ENCODE measurements around the gene KLF13. TPM values are rescaled to one million over a fixed set of nuclear protein-coding genes. Genes with fewer than 3 reads are reported as not detected.

The KLF13 gene
- total RNA-seq, 1 donor from 2014 or later, result 42.7 TPM

DNA sequence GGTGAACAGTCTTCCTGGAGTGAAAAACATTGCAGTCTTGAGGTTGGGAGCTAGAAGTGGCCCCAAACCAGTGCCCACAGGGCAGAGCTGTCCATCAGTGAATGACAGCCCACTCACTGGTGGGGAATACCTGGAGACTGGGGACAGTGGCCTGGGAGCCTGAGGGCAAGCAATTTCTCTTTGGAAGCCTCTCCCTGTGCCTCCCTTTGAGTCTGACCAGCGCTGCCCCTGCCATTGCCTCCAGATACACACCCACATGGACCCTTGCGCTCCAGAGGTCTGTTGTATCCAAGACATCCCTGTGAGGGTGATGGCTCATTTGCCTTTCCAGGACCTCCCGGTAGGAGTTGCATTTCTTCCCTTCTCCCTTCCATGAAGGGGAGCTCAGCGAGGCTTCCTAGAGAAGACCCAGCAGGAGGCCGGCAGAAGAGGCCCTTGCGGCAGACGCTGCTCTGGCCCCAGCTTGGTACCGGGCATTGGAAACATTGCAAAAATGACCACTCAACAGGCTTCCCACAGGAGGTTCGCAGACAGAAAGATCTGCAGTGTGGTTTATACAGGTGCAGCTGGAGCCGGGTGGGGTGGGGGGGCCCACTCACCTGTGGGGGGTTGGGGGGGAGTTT lies 38.5 kb downstream of the KLF13 start:
- no peak for ATAC-seq

- ATAC-seq, result peak; percentile 77
Measured at GRCh38 chr15:31365655-31366127, 39.1 kb downstream of the KLF13 start.

DNA sequence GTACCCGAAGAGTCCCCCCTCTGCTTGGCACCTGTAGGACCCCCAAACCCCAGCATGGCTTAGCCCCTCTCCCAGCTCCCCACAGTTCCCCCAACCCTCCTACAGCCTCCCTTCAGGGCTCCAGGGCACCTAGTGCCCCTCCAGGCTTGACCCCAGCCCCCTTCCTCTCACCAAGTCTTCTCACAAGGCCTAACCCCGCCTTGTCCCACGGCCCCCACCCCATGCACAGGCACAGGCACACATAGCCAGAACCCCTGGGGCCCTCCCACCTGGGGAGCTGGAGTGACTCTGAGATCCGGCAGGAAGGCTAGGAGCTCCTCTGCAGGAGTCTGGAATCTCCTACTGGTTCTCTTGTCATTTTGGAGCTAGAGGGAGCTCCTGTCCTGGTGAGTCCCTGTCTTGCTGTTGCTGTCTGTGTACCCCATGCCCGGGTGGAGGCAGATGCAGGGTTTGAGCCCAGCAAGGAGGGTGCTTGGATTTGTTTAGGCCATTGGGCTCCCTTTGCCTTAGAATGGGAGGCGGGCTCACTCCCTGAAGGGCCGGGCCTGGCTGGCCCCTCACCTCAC lies 39.6 kb downstream of the KLF13 start:
- ATAC-seq, result peak; percentile 6

DNA sequence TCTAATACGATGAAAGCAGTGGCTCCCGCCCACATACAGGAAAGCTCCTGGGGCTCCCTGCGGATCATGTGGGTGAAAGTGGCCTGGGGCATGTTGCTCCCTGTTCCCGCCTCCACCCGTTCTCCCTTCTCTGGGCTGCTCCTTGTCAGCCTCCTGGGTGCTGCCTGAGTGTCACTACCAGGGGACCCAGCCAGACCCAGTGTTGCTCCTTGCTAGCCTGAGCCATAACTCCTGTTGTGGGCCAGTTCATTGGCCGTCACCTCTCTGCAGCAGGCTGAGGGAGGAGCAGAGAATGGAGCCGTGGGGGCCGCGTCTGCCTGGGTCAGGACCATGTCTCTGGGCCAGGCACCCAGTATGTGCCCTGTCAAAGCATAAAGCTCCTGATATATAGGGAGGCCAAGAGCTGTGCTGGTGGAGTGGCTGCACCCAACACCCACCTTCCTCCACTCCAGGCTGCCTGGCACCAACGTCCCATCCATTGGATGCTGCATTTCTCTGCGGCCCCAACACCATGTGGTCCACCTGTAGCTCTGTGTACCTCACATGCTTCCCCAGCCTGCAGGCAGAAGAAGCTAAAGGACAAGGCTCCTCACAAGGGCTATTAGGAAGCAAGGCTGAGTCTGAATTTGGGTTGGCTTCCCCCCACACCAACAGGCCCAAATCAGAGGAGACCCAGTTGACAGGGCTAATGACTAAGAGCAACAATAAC lies 40.5 kb downstream of the KLF13 start:
- ATAC-seq, result no peak

GRCh38 chr15:31367730-31368344 lies 41.2 kb downstream of the KLF13 start:
- no peak for ATAC-seq

- no peak for ATAC-seq
Measured at GRCh38 chr15:31369727-31370126, 43.1 kb downstream of the KLF13 start.

DNA sequence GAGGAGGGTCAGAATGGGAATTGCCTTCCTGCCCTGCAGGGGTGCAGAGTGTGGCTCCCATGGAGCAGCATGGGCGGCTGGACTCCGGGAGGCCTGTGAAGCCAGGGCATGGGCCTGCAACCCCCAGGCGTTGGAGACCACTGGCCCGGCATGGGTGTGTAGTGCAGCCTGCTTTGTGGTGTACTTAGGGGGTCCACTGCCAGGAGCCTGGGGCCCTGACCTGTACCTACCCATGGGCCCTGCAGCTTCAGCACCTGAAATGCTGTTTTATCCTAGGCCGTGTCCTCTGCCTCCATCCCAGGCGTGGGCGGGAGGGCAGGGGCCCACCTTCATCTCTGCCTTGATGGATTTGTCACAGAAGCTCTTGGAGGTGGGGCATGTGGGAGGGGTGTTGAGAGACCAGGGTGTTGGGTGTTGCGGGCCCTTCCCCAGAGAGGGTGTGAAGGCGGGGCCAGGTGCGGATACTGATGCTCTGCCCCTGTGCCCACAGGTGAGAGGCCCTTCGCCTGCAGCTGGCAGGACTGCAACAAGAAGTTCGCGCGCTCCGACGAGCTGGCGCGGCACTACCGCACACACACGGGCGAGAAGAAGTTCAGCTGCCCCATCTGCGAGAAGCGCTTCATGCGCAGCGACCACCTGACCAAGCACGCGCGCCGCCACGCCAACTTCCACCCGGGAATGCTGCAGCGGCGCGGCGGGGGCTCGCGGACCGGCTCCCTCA lies 45.0 kb downstream of the KLF13 start:
- peak; percentile 12 for ATAC-seq

DNA sequence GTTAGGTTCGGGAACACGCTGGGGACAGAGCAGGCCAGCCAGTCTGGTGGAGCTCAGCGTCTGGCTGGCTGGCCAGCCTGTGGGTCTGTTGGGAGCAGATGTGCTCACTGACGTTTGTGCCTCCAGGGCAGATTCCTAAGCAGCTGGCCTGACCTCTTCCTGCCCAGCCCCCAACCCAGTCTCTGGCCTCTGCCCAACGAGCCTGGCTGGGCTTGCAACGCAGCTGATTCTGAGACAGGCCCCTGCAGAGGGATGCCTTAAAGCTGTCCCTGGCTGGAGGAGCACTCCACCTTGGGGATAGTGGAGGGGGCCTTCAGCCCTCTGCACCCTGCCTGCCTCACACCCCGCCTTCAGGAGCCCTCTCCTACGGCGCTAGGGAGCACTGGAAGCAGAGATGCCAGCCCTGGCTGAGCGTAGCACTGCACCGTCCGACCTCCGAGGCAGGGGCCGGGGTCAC lies 46.0 kb downstream of the KLF13 start:
- peak; percentile 45 for ATAC-seq

GRCh38 chr15:31373096-31373865 lies 46.6 kb downstream of the KLF13 start:
- no peak for ATAC-seq

DNA sequence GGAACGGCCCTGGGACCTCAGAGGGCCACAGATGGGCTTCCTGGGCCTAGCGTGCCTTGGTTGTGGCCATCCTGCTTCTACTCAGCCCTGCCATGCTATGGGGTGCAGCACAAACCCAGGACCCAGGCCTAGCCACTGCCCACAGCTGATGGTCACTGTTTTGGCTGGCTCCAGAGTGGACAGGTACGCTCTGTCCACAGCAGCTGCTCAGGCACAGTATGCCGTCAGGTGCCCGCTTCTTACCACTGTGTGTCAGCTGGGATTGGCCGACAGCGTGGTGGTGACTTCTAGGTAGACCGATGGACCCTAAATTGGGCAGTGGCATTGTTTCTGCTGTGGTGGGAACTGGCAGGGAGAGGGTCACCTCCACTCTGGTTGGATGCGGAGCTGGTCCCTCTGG lies 47.3 kb downstream of the KLF13 start:
- ATAC-seq, result no peak

- no peak for ATAC-seq
Measured at GRCh38 chr15:31374489-31374888, 47.9 kb downstream of the KLF13 start.

DNA sequence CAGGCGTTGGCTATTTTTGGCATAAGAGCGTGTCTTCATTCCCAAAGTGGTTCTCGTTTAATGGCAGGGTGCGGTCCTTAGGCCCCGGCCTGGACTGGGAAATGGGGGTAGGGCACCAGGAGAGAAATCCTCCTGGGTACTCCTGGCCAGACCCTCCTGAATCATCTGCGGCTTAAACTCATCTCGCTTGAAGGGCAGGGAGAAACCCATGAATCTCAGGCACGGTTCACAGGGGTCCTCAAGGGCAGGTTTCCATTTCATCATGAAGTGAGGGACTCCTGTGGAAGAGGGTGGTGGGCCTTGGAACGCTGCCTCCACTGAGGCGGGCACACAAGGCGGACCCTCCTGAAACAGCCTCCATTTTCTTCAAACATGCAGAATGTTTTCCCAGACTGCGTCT lies 48.4 kb downstream of the KLF13 start:
- ATAC-seq, result no peak

GRCh38 chr15:31375772-31376171 lies 49.1 kb downstream of the KLF13 start:
- ATAC-seq, result no peak

GRCh38 chr15:31376511-31376910 lies 49.9 kb downstream of the KLF13 start:
- ATAC-seq, result no peak

DNA sequence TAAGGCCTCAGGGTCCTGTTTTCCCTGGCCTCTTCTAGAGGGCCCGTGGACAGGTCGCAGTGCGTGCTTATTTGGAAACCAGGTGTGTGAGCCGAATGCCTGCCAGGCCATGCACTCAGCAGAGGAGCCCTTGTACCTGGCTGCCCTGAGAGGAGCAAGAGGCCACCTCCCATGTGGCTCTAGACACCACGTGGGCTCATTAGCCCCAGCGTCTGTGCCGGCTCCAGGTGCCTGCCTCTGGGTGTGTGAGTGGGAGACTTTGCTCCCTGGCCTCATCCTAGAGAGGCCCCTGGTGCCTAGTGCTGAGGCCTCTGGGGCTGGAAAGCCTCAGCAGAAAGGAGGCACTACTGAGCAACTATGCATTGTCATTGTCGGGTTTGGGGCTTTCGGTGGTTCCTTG lies 50.4 kb downstream of the KLF13 start:
- no peak for ATAC-seq

DNA sequence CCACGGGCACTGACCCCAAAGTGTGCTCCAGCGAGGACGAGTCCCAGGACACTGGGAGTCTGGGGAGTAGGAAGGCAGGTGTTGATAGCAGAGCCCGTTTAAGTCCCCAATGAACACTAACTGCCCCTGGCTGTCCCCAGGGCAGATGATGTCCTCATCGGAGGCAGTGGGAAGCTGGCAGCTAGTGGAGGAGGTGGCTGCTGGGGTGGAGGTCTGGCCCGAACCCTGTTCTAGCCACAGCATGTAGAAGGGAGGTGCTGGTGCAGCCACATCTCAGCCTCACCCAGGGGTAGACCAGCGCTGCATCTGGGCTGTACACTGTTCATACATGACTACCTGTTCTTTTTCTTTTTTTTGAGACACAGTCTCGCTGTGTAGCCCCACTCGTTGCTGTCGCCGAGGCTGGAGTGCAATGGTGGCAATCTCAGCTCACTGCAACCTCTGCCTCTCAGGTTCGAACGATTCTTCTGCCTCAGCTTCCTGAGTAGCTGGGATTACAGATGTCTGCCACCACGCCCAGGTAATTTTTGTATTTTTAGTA lies 51.8 kb downstream of the KLF13 start:
- ATAC-seq, result no peak

- no peak for ATAC-seq
Measured at GRCh38 chr15:31379042-31379441, 52.4 kb downstream of the KLF13 start.

DNA sequence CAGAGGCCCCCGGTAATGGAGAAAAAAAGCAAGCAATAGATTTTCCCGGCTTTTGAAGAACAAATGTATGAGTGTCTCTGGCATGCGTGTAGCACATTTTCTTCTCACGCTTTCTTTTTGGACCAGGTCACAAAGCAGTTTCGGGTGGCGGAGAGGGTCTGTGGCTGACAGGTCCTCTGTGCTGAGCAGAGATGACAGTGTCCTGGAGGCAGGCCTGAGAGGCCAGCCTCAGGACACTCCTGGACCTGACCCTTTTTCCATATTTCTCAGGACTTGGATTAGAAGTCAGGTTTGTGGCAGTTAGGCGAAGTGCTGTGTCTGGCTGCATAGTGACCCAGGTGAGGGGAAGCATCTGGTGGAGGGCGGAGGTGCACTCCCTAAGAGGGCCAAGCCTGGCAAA lies 52.9 kb downstream of the KLF13 start:
- ATAC-seq, result no peak

GRCh38 chr15:31381801-31382712 lies 55.4 kb downstream of the KLF13 start:
- peak; percentile 12 for ATAC-seq

DNA sequence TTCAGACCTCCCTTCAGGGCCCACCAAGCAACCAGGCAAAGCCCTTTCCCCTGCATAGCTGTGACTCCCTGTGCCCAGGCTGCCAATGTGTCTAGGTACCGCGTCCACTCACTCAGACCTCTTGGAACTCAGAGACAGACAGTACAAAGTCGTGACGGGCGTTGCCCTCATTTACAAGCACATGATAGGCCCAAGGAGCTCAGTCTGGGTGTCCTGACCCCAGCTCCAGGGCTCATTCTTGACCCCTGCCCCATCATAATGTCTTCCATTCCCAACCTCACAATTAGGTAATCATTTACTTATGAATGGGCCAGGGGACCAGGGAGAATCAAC lies 56.0 kb downstream of the KLF13 start:
- no peak for ATAC-seq

DNA sequence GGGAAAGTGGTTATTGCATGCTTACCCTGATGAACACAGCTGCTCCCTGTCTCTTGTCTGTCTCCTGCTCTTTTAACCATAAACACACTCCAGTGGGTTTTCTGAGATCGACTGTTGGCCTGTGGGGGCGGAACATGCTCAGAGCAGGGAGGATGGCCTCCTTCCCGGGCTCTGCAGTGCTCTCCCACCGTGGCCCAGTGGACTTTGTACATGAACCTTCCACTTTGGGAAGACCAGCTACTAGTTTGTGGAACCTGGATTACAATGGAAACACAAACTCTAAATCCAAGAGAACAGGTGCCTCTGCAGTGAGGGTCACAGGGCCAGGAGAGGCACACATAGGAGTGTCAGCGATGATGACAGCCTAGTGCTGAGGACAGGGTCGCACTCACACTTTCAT lies 56.5 kb downstream of the KLF13 start:
- no peak for ATAC-seq
